GM13977 (cell line): ENCODE measurements around the gene TUT1.

Experiments
- DNase-seq: peaks from one replicate; pipeline ENCODE4 v3.0.0; 2012; ENCODE audit warnings: low spot score
- CTCF ChIP-seq: IDR thresholded peaks from 2 replicates; pipeline ENCODE4 v1.5.1; 2012; ENCODE audit warnings: mild to moderate bottlenecking, control low read depth; ENCODE audit not compliant: insufficient read depth; ENCODE audit errors: extremely low read depth, missing control alignments
- in situ Hi-C: fragments of 300-500 bp; cut with MboI; formaldehyde crosslinking; loops from one replicate; pipeline ENCODE4 v1.12.0; 2022; ENCODE audit warnings: low sequenced_read_pairs, low pct_unique_long_range_greater_than_20kb, mixed read lengths, inconsistent platforms; ENCODE audit not compliant: unreplicated experiment

Gene TUT1

GRCh38 chr11:62610403-62610802, 19.1 kb upstream of the TUT1 start:
- DNase-seq = no peak
- TF ChIP-seq CTCF = no peak
- in situ Hi-C loops = no loop called here

- no peak for DNase-seq
- TF ChIP-seq CTCF = no peak
- in situ Hi-C loops = no loop called here
Measured at GRCh38 chr11:62608776-62609175, 17.5 kb upstream of the TUT1 start.

GRCh38 chr11:62607714-62608113, 16.4 kb upstream of the TUT1 start:
- no peak for TF ChIP-seq CTCF
- no peak for DNase-seq
- in situ Hi-C loops = no loop called here

GRCh38 chr11:62605902-62606301, 14.6 kb upstream of the TUT1 start:
- in situ Hi-C loops = no loop called here
- no peak for TF ChIP-seq CTCF
- no peak for DNase-seq

- no peak for DNase-seq
- TF ChIP-seq CTCF = no peak
- in situ Hi-C loops = no loop called here
Measured at GRCh38 chr11:62605467-62605866, 14.1 kb upstream of the TUT1 start.

- DNase-seq = no peak
- no peak for TF ChIP-seq CTCF
- in situ Hi-C loops = no loop called here
Measured at GRCh38 chr11:62604460-62605120, 13.3 kb upstream of the TUT1 start.

GRCh38 chr11:62603776-62604299, 12.5 kb upstream of the TUT1 start:
- in situ Hi-C loops = no loop called here
- TF ChIP-seq CTCF = no peak
- no peak for DNase-seq
